Measurements from ENCODE around the gene VPS16. TPM values are rescaled to one million over a fixed set of nuclear protein-coding genes. Genes with fewer than 3 reads are reported as not detected.

The VPS16 gene
- total RNA-seq, 1 experiment from 2014 or later, result 26.2 TPM

DNA sequence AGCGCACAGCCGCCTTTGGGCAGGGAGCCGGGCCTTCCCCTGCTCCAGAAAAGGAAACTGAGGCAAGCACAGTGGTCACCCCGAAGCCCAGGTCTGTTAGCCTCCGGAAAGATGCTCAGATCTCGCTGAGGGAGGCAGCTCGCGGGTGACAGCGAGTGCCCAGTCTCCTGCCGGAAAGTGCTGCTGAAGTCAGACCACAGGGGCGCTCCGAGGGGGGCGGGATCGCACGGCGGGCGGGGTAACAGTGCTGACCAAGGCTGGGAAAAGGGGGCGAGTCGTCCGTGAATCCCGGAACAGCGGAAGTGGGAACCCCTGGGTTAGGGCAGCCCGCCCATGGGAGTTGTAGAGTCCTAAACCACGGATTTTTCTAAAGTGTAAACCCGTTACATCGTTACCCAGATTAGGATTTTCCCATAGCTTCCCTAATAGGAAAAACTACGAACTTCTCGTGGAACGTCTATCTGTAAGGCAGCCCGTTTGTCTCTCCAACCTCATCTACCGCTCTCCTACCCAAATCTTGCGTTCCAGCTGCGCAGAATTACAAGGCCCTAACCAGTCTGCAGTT lies 504 bp downstream of the VPS16 start (continued):
- TF ChIP-seq, protein P1, sequence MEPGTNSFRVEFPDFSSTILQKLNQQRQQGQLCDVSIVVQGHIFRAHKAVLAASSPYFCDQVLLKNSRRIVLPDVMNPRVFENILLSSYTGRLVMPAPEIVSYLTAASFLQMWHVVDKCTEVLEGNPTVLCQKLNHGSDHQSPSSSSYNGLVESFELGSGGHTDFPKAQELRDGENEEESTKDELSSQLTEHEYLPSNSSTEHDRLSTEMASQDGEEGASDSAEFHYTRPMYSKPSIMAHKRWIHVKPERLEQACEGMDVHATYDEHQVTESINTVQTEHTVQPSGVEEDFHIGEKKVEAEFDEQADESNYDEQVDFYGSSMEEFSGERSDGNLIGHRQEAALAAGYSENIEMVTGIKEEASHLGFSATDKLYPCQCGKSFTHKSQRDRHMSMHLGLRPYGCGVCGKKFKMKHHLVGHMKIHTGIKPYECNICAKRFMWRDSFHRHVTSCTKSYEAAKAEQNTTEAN (CRISPR knock-in tag; IDR thresholded peaks at IDR 0.05), result no peak
- TF ChIP-seq, protein P2, sequence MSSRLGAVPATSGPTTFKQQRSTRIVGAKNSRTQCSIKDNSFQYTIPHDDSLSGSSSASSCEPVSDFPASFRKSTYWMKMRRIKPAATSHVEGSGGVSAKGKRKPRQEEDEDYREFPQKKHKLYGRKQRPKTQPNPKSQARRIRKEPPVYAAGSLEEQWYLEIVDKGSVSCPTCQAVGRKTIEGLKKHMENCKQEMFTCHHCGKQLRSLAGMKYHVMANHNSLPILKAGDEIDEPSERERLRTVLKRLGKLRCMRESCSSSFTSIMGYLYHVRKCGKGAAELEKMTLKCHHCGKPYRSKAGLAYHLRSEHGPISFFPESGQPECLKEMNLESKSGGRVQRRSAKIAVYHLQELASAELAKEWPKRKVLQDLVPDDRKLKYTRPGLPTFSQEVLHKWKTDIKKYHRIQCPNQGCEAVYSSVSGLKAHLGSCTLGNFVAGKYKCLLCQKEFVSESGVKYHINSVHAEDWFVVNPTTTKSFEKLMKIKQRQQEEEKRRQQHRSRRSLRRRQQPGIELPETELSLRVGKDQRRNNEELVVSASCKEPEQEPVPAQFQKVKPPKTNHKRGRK (CRISPR knock-in tag; IDR thresholded peaks at IDR 0.05; ENCODE audit: borderline replicate concordance), result no peak
- no peak for TF ChIP-seq TEAD4 (CRISPR knock-in tag; IDR thresholded peaks at IDR 0.05)
- TF ChIP-seq IRF2 (CRISPR knock-in tag; IDR thresholded peaks at IDR 0.05; ENCODE audit: borderline replicate concordance, low read depth), result no peak
- no peak for TF ChIP-seq FOXJ3 (CRISPR knock-in tag; IDR thresholded peaks at IDR 0.05; ENCODE audit: borderline replicate concordance)
- TF ChIP-seq ESRRA (CRISPR knock-in tag; IDR thresholded peaks at IDR 0.05; ENCODE audit: borderline replicate concordance), result no peak
- TF ChIP-seq SOX15 (CRISPR knock-in tag; IDR thresholded peaks at IDR 0.05), result no peak

DNA sequence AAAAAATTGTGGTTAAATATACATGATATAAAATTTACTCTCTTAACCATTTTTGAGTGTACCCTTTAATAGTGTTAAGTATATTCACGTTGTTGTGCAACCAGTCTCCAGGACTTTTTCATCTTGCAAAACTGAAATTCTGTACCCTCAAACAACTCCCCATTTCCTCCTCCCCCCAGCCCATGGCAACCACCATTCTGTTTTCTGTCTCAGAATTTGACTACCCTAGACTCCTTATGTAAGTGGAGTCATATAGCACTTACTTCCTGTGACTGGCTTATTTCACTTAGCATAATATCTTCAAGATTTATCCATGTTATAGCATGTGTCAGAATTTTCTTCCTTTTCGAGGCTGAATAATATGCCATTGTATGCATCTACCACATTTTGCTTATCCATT lies 5.1 kb downstream of the VPS16 start:
- no peak for TF ChIP-seq ZNF138 (CRISPR knock-in tag; conservative IDR thresholded peaks at IDR 0.05)
- TF ChIP-seq, protein P3, sequence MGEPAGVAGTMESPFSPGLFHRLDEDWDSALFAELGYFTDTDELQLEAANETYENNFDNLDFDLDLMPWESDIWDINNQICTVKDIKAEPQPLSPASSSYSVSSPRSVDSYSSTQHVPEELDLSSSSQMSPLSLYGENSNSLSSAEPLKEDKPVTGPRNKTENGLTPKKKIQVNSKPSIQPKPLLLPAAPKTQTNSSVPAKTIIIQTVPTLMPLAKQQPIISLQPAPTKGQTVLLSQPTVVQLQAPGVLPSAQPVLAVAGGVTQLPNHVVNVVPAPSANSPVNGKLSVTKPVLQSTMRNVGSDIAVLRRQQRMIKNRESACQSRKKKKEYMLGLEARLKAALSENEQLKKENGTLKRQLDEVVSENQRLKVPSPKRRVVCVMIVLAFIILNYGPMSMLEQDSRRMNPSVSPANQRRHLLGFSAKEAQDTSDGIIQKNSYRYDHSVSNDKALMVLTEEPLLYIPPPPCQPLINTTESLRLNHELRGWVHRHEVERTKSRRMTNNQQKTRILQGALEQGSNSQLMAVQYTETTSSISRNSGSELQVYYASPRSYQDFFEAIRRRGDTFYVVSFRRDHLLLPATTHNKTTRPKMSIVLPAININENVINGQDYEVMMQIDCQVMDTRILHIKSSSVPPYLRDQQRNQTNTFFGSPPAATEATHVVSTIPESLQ (CRISPR knock-in tag; IDR thresholded peaks at IDR 0.05), result no peak
- no peak for TF ChIP-seq NFE2L1 (CRISPR knock-in tag; IDR thresholded peaks at IDR 0.05)
- no peak for TF ChIP-seq JAZF1 (CRISPR knock-in tag; IDR thresholded peaks at IDR 0.05)
- TF ChIP-seq, protein P1 (CRISPR knock-in tag; IDR thresholded peaks at IDR 0.05), result no peak
- TF ChIP-seq ZNF671 (CRISPR knock-in tag; IDR thresholded peaks at IDR 0.05), result no peak
- no peak for TF ChIP-seq SOX15 (CRISPR knock-in tag; IDR thresholded peaks at IDR 0.05)
- no peaks in the 10 kb centered on the region for H3K9me3 Mint-ChIP-seq
- H3K4me3 Mint-ChIP-seq, result no peak overlapping the region
- no peaks in the 10 kb centered on the region for H3K36me3 Mint-ChIP-seq
- ATAC-seq, result no peak
- no peak for DNase-seq (ENCODE audit: low spot score)
- H3K27ac Mint-ChIP-seq, result no peak overlapping the region
- peaks cover 4% of the 10 kb centered on the region; the same call in 1 of the 2 replicates for H3K27me3 Mint-ChIP-seq (ENCODE audit: low read depth)
- CTCF ChIA-PET, result no interaction called here
- POLR2A ChIA-PET, result no interaction called here
- peaks cover 4% of the 10 kb centered on the region for H3K4me1 Mint-ChIP-seq

DNA sequence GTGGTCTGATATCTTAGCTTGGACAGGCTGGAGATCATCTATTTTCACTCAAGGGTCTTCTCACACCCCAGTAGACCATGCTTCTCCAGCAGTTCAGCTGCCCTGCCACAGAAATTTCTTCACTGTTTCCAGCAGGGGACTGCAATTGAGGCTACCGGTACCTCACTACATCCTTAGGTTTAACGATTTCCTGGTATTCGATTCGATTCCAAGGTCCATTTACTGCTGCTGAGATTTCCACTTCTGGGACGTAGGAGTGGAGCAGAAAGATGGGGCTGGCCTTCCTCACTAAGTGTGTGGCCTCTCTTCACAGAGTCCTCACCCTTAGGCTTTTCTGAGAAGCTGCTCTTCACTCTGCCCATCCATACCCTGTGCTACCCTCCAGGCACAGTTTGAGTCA lies 6.2 kb downstream of the VPS16 start:
- DNase-seq (ENCODE audit: low spot score) (no peak), ATAC-seq (no peak)
- H3K4me1 Mint-ChIP-seq, result peaks cover under 1% of the 10 kb centered on the region
- H3K27me3 Mint-ChIP-seq (ENCODE audit: low read depth), result no peaks in the 10 kb centered on the region
- POLR2A ChIA-PET, result no interaction called here
- no peaks in the 10 kb centered on the region for H3K9me3 Mint-ChIP-seq
- CTCF ChIA-PET, result interaction anchor here (0.6 to 1.0 kb wide), 2 partner anchors 91 to 173 kb away, joined by 5 to 6 read pairs; no protein-coding TSS in a partner anchor
- H3K36me3 Mint-ChIP-seq, result no peaks in the 10 kb centered on the region
- no peak overlapping the region for H3K27ac Mint-ChIP-seq
- H3K4me3 Mint-ChIP-seq, result no peak overlapping the region
- TF ChIP-seq ZNF263 (CRISPR knock-in tag; IDR thresholded peaks at IDR 0.05; ENCODE audit: low read depth), result no peak
- TF ChIP-seq ZNF232 (CRISPR knock-in tag; IDR thresholded peaks at IDR 0.05), result no peak
- TF ChIP-seq, protein P4, sequence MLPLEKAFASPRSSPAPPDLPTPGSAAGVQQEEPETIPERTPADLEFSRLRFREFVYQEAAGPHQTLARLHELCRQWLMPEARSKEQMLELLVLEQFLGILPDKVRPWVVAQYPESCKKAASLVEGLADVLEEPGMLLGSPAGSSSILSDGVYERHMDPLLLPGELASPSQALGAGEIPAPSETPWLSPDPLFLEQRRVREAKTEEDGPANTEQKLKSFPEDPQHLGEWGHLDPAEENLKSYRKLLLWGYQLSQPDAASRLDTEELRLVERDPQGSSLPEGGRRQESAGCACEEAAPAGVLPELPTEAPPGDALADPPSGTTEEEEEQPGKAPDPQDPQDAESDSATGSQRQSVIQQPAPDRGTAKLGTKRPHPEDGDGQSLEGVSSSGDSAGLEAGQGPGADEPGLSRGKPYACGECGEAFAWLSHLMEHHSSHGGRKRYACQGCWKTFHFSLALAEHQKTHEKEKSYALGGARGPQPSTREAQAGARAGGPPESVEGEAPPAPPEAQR (CRISPR knock-in tag; IDR thresholded peaks at IDR 0.05), result no peak
- TF ChIP-seq MXD4 (CRISPR knock-in tag; IDR thresholded peaks at IDR 0.05; ENCODE audit: borderline replicate concordance), result no peak
- no peak for TF ChIP-seq ZNF121 (CRISPR knock-in tag; IDR thresholded peaks at IDR 0.05)
- no peak for TF ChIP-seq FOXK1 (CRISPR knock-in tag; IDR thresholded peaks at IDR 0.05)
- TF ChIP-seq NR2C2 (CRISPR knock-in tag; IDR thresholded peaks at IDR 0.05), result no peak
- TF ChIP-seq, protein P5, sequence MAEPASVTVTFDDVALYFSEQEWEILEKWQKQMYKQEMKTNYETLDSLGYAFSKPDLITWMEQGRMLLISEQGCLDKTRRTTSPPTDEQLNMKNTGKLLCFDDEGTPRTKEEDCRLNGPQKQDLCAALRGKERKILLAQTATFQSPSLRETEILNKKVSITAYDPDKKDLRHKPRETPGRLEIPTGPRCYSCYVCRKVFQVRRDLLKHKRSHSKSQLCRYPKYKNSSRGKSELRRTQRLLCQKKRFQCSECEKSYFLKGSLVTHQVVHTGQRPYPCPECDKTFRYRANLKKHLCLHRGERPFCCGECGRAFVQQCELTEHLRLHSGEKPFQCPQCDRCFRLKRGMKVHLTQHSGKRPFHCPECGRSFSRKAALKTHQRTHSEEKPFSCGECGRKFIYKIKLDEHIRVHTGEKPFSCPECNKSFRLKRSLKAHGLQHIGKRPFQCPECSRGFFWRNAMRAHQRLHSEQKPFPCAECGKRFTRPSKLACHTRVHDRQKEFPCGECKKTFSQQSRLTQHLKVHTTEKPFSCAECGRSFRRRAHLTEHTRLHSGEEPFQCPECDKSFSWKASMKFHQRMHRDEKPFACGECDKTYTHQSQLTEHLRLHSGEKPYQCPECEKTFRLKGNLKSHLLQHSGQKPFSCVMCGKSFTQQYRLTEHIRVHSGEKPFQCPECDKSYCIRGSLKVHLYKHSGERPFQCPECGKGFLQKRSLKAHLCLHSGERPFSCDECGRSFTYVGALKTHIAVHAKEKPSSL (CRISPR knock-in tag; conservative IDR thresholded peaks at IDR 0.05), result no peak
- TF ChIP-seq, protein P6, sequence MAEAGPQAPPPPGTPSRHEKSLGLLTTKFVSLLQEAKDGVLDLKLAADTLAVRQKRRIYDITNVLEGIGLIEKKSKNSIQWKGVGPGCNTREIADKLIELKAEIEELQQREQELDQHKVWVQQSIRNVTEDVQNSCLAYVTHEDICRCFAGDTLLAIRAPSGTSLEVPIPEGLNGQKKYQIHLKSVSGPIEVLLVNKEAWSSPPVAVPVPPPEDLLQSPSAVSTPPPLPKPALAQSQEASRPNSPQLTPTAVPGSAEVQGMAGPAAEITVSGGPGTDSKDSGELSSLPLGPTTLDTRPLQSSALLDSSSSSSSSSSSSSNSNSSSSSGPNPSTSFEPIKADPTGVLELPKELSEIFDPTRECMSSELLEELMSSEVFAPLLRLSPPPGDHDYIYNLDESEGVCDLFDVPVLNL (CRISPR knock-in tag; IDR thresholded peaks at IDR 0.05; ENCODE audit: borderline replicate concordance, low read depth), result no peak
- no peak for TF ChIP-seq GTF2I (CRISPR knock-in tag; conservative IDR thresholded peaks at IDR 0.05)
